NCI-H2107 treated with DMSO at 0.1 percent for 48 hours (cell line): ENCODE data around the gene ARMC9.
"Not testable (repeated sequence)": the region's sequence is repeated elsewhere in the genome, so short reads cannot be mapped to it uniquely, and the experiment has no call there.

Experiments used
- DNase-seq: peaks from one replicate; lab custom pipeline; 2025; ENCODE audit not compliant: unreplicated experiment; lab: John Stamatoyannopoulos, UW

ARMC9 gene

GRCh38 chr2:231239751-231240150 is 41.3 kb downstream of the ARMC9 start:
- DNase-seq, result no peak

GRCh38 chr2:231241755-231242507 is 43.5 kb downstream of the ARMC9 start:
- no peak for DNase-seq

GRCh38 chr2:231243866-231244265 is 45.4 kb downstream of the ARMC9 start:
- DNase-seq, result no peak

- DNase-seq, result no peak
Observed at GRCh38 chr2:231244382-231245248, 46.2 kb downstream of the ARMC9 start.

DNA sequence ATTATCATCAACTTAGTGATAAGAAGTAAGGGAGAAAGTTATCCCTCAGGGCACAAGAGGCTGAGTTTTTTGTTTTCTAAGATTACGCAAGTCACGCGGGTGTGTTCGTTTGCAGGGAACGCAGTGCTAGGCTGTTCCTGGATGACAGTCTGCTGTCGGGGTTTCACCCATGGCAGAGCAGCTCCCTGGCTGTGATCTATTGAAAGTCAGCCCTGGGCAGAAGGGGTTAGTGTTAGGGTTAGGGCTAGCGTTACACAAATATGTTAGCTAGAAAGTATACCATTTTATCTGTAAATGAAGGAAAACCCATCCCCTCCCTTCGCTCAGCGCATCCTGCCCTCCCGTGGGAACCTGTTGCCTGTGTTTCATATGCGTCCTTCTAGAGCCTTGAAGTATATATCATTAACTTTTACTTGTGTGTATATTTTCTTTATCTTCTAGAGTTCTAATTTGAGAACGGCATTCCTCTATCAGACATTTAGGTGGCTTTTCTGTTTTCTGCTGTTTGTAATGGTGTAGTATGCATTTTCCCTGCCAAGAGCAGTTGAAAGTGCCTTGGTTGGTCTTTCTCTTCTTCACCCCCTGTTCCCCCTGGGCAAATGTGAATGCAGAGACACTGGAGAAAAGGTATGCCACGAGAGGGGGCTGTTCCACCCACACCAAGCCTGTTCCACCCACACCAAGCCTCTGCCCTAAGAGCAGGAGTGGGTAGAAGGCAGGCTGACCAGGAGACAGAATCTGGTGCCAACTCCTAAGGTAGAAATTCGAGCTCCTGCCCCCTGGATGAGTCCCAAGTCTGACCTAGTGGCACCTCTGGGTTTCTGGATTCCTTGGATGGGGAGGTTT is 47.0 kb downstream of the ARMC9 start:
- no peak for DNase-seq

DNA sequence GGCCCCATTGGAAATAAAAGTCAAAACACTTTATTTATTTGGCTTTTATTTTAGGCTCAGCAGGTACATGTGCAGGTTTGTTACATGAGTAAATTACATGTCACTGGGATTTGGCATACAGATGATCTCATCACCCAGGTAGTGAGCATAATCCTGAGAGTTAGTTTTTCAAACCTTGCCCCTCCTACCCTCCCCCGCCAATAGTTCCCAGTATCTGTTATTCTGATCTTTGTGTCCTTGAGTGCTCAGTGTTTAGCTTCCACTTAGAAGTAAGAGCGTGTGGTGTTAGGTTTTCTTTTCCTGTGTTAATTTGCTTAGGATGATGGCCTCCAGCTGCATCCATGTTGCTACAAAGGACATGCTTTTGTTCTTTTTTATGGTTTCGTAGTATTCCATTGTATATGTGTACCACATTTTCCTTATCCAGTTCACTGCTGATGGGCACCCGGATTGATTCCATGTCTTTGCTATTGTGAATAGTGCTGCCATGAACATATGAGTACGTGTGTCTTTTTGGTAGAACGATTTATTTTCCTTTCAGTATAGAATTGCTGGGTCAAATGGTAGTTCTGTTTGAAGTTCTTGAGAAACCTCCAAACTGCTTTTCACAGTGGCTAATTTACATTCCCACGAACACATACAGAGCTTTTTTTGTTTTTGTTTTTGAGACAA is 47.9 kb downstream of the ARMC9 start:
- DNase-seq, result no peak

GRCh38 chr2:231250146-231250545 is 51.7 kb downstream of the ARMC9 start:
- DNase-seq, result no peak

DNA sequence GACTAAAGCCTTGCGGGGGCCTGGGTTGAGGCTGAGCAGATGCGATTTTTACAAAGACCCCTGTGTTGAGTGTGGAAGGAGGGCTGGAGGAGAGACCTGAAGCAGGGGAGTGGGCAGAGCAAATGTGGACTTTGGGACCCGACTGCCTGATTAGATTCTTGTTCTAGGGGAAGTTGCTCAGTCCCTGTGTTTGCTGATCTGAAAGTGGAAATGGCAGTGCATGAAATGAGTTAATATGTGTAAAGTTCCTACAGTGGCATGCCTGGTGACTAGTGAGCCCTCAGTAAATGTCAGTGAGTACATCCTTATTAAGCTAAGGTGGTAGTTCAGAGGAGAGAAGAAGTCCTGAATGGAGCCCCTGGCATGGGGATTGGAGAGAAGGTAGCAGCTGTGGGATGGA is 52.3 kb downstream of the ARMC9 start:
- no peak for DNase-seq

DNA sequence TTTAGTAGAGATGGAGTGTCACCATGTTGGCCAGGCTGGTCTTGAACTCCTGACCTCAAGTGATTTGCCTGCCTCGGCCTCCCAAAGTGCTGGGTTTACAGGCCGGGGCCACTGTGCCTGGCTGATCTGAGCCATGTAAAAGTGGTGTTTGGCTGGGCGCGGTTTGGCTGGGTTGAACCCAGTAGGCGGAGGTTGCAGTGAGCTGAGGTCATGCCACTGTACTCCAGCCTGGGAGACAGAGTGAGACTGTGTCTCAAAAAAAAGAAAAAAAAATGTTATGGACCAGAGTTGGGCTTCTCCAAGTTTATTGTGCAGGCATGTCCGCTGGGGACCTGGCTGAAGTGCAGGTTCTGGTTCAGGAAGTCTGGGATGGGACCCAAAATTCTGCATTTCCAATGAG is 54.9 kb downstream of the ARMC9 start:
- DNase-seq, result not testable (repeated sequence)

GRCh38 chr2:231256494-231256893 is 58.1 kb downstream of the ARMC9 start:
- DNase-seq, result no peak

GRCh38 chr2:231257763-231258162 is 59.3 kb downstream of the ARMC9 start:
- DNase-seq, result no peak

GRCh38 chr2:231258701-231259100 is 60.3 kb downstream of the ARMC9 start:
- no peak for DNase-seq

DNA sequence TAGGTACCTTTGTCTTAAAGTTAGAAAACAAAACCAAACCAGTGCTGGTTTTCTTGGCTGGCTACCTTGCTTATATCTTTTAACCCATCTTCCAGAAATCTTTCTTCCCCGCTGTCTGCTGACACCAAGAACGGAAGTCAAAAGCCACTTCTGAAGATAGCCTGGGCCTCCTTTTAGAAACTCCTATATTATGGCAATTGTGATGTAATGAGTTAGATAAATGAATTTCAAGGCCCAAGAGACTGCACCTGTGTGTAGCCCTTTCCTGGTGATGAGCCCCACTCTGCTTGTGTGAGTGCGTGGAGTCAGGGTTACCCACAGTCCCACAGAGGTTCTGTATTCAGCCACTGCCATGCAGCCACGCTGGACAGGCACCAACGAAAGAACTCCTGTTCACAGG is 60.7 kb downstream of the ARMC9 start:
- DNase-seq, result no peak

DNA sequence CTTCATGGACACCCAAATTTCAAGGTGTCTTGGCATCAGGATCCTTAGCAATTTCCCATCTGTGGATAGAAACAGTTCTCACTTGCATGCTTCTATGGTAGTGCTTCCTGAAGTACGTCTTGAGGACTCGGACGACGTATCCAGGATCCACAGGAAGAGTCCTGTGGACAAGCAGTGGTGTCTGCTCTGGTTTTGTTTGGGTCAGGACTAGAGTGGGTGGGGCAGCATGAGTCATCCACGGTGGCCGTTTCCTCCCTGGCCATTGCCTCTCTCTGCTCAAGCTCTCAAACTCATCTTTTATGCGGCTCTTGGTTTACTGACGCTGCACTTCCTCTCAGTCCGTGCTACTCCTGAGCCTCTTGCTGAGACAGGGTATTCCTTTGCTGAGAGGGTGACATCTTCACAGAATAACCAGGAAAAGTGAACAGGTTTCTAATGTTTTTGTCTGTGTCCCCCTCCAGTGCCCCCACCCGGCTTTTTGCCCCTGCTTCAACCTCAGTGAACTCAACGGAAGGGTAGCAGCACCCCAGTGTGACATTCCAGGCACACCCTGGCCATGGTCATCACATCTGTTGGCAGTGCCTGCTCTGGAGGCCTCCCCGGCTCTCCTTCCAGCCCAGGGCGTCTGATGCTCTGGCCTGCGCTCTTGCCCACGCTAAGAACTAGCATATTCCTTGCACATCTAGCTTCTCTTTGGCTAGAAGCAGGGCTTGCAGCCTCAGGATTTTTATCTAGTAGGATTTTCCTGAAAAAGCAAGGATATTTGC is 62.2 kb downstream of the ARMC9 start:
- DNase-seq, result no peak

GRCh38 chr2:231263118-231263831 is 64.8 kb downstream of the ARMC9 start:
- DNase-seq, result no peak

GRCh38 chr2:231270221-231271114 is 72.0 kb downstream of the ARMC9 start:
- no peak for DNase-seq

GRCh38 chr2:231272991-231273390 is 74.6 kb downstream of the ARMC9 start:
- DNase-seq, result no peak

- no peak for DNase-seq
Observed at GRCh38 chr2:231276987-231277386, 78.6 kb downstream of the ARMC9 start.
